HepG2 (cell line): ENCODE data around the gene PARVB. TPM values are rescaled to one million over a fixed set of nuclear protein-coding genes. Genes with fewer than 3 reads are reported as not detected.

Source experiments
- ATAC-seq: fragments of 200-7000 bp; cut with Tn5 transposase; 3 replicates; pipeline ENCODE4 v1.9.1; 2020; ENCODE audit warnings: mild to moderate bottlenecking, moderate library complexity
- BruUV-seq: library from RNA; stranded (reverse); fragments of 400-500 nt; replicated peaks from 2 replicates; lab custom pipeline; 2021; lab: Mats Ljungman, UMichigan
- CTCF ChIA-PET: fragments of 300-600 bp; formaldehyde crosslinking; extraction: SDS; loops from one replicate; lab custom pipeline; 2021; ENCODE audit warnings: low total read pairs, inconsistent platforms, low intra/inter-chr PET ratio; lab: Yijun Ruan, JAX
- POLR2A ChIA-PET: fragments of 350-600 bp; sonication (Branson Sonifier 250); formaldehyde crosslinking; loops from one replicate; lab custom pipeline; 2020; ENCODE audit warnings: antibody characterized with exemption, inconsistent platforms; lab: Yijun Ruan, JAX
- DNase-seq: peaks from one replicate; pipeline ENCODE4 v3.0.0-alpha.2; 2015; ENCODE audit warnings: low spot score
- FAIRE-seq: peaks from 3 replicates; lab custom pipeline; 2011; peaks lifted over from hg19 to GRCh38; lab: Jason Lieb, UNC
- H2AFZ ChIP-seq: one replicate; pipeline ENCODE4 v1.6.1; 2011; ENCODE audit warnings: low read length, inconsistent platforms
- H3K27ac ChIP-seq: fragments of 300-600 bp; 3 replicates; pipeline ENCODE4 v1.8.0; 2011; ENCODE audit warnings: mixed run types, mild to moderate bottlenecking, mixed read lengths, low read length, inconsistent platforms; ENCODE audit not compliant: insufficient read depth; ENCODE audit errors: extremely low read length
- H3K27me3 ChIP-seq, 2 experiments: fragments of 200-600 bp in 1 of 2; 2 replicates in 1 of 2; 3 replicates in 1 of 2; pipeline versions ENCODE4 v1.6.0 to v1.8.0; 2011; ENCODE audit warnings: low read length in 2 of 2, mild to moderate bottlenecking in 2 of 2, moderate library complexity in 2 of 2, inconsistent platforms in 1 of 2; ENCODE audit not compliant: insufficient read depth in 2 of 2, control insufficient read depth in 1 of 2
- H3K36me3 ChIP-seq, 2 experiments: fragments of 200-600 bp in 1 of 2; replicated peaks in 1 of 2; 2 replicates in 1 of 2; 3 replicates in 1 of 2; pipeline versions ENCODE4 v1.5.1 to v1.8.0; 2011; ENCODE audit warnings: low read length in 2 of 2, inconsistent platforms in 1 of 2; ENCODE audit not compliant: insufficient read depth in 2 of 2, control insufficient read depth in 1 of 2
- H3K4me1 ChIP-seq: 2 replicates; pipeline ENCODE4 v1.5.1; 2012; ENCODE audit warnings: low read length, inconsistent platforms; ENCODE audit not compliant: insufficient read depth
- H3K4me2 ChIP-seq: 2 replicates; pipeline ENCODE4 v1.6.0; 2011; ENCODE audit warnings: low read depth, low read length, inconsistent platforms
- H3K4me3 ChIP-seq, 3 experiments: fragments of 200-600 bp in 1 of 3; sonication (generic), shearing (Covaris generic) in 1 of 3; replicated peaks in 1 of 3; 2 replicates each; pipeline ENCODE4 v1.5.1; 2011 to 2016; ENCODE audit warnings: low read length in 3 of 3, inconsistent platforms in 2 of 3, low read depth in 2 of 3, mild to moderate bottlenecking in 2 of 3, control low read depth in 1 of 3, mixed read lengths in 1 of 3; ENCODE audit not compliant: insufficient read depth in 1 of 3
- H3K79me2 ChIP-seq: one replicate; pipeline ENCODE4 v1.6.1; 2011; ENCODE audit warnings: low read length, inconsistent platforms; ENCODE audit not compliant: insufficient read depth
- H3K9ac ChIP-seq: 2 replicates; pipeline ENCODE4 v1.6.0; 2011; ENCODE audit warnings: mild to moderate bottlenecking, low read depth, low read length, inconsistent platforms; ENCODE audit not compliant: insufficient read depth
- H3K9me3 ChIP-seq: 2 replicates; pipeline ENCODE4 v1.5.1; 2012; ENCODE audit warnings: mild to moderate bottlenecking, low read length
- H4K20me1 ChIP-seq: 2 replicates; pipeline ENCODE4 v1.6.0; 2011; ENCODE audit warnings: inconsistent platforms, mild to moderate bottlenecking, low read length, moderate library complexity; ENCODE audit not compliant: insufficient read depth
- AKAP8 ChIP-seq: sonication (generic); formaldehyde crosslinking; IDR thresholded peaks from 2 replicates; pipeline ENCODE4 v1.5.1; 2020; ENCODE audit warnings: mild to moderate bottlenecking, missing genetic modification reagents
- ARID2 ChIP-seq: sonication (generic); formaldehyde crosslinking; IDR thresholded peaks from 2 replicates; pipeline ENCODE4 v1.8.1; 2022; ENCODE audit warnings: mild to moderate bottlenecking, missing genetic modification reagents, borderline replicate concordance
- BCL6 ChIP-seq: IDR thresholded peaks from 2 replicates; pipeline ENCODE4 v1.6.1; 2016; ENCODE audit warnings: missing genetic modification reagents, missing compliant biosample characterization
- BRF2 ChIP-seq: sonication (generic); formaldehyde crosslinking; IDR thresholded peaks from 2 replicates; pipeline ENCODE4 v1.8.1; 2022; ENCODE audit warnings: mild to moderate bottlenecking, missing genetic modification reagents
- FIP1L1 ChIP-seq: fragments of 200-400 bp; formaldehyde crosslinking; IDR thresholded peaks from 2 replicates; pipeline ENCODE4 v1.6.1; 2018; ENCODE audit warnings: low read depth, mild to moderate bottlenecking, low read length, moderate library complexity, borderline replicate concordance; ENCODE audit not compliant: insufficient read depth
- GATAD1 ChIP-seq: IDR thresholded peaks from 2 replicates; pipeline ENCODE4 v1.6.1; 2016; ENCODE audit warnings: missing genetic modification reagents, missing compliant biosample characterization
- GMEB2 ChIP-seq: IDR thresholded peaks from 2 replicates; pipeline ENCODE4 v1.6.1; 2016; ENCODE audit warnings: missing biosample characterization, missing genetic modification reagents, low read depth
- ISX ChIP-seq: sonication (generic); formaldehyde crosslinking; conservative IDR thresholded peaks from 2 replicates; pipeline ENCODE4 v1.5.0; 2020; ENCODE audit warnings: missing genetic modification reagents
- NFE2L2 ChIP-seq: fragments of 150-350 bp; IDR thresholded peaks from 2 replicates; pipeline ENCODE4 v1.6.1; 2014; ENCODE audit warnings: low read length
- NR0B2 ChIP-seq: sonication (generic); formaldehyde crosslinking; IDR thresholded peaks from 2 replicates; pipeline ENCODE4 v1.4.0; 2020; ENCODE audit warnings: mild to moderate bottlenecking, missing genetic modification reagents
- PITX1 ChIP-seq: sonication (generic); formaldehyde crosslinking; IDR thresholded peaks from 2 replicates; pipeline ENCODE4 v1.5.1; 2020; ENCODE audit warnings: mild to moderate bottlenecking, missing genetic modification reagents
- PRMT3 ChIP-seq: sonication (generic); formaldehyde crosslinking; IDR thresholded peaks from 2 replicates; pipeline ENCODE4 v1.8.1; 2022; ENCODE audit warnings: low read depth, mild to moderate bottlenecking, moderate library complexity, missing genetic modification reagents, borderline replicate concordance
- RBFOX2 ChIP-seq: fragments of 200-400 bp; formaldehyde crosslinking; IDR thresholded peaks from 2 replicates; pipeline ENCODE4 v1.6.1; 2017; ENCODE audit warnings: low read depth, mild to moderate bottlenecking, low read length
- RFX5 ChIP-seq: IDR thresholded peaks from 2 replicates; pipeline ENCODE4 v1.6.1; 2011; ENCODE audit warnings: low read depth, low read length, improper control_type of control experiment
- TBL1XR1 ChIP-seq: fragments of 150-350 bp; IDR thresholded peaks from 2 replicates; pipeline ENCODE4 v1.6.1; 2014; ENCODE audit warnings: borderline replicate concordance, low read length; ENCODE audit not compliant: partially characterized antibody
- ZFP36 ChIP-seq: fragments of 150-350 bp; IDR thresholded peaks from 2 replicates; pipeline ENCODE4 v1.6.1; 2018; ENCODE audit warnings: borderline replicate concordance, low read length, low read depth; ENCODE audit not compliant: partially characterized antibody
- ZNF24 ChIP-seq: fragments of 450-650 bp; IDR thresholded peaks from 2 replicates; pipeline ENCODE4 v1.6.1; 2017; ENCODE audit warnings: antibody characterized with exemption, mild to moderate bottlenecking
- ZNF329 ChIP-seq: sonication (generic); formaldehyde crosslinking; IDR thresholded peaks from 2 replicates; pipeline ENCODE4 v1.9.0; 2021; ENCODE audit warnings: low read depth, mild to moderate bottlenecking, missing genetic modification reagents
- ZNF441 ChIP-seq: sonication (generic); formaldehyde crosslinking; IDR thresholded peaks from 2 replicates; pipeline ENCODE4 v1.7.0; 2021; ENCODE audit warnings: missing genetic modification reagents, borderline replicate concordance
- ZNF563 ChIP-seq: sonication (generic); formaldehyde crosslinking; IDR thresholded peaks from 2 replicates; pipeline ENCODE4 v1.8.0; 2022; ENCODE audit warnings: mild to moderate bottlenecking, moderate library complexity, missing genetic modification reagents
- ZNF580 ChIP-seq: IDR thresholded peaks from 2 replicates; pipeline ENCODE4 v1.6.1; 2016; ENCODE audit warnings: low read depth, borderline replicate concordance
- WGBS: methylation state at CpG from one replicate; pipeline ENCODE4 v1.1.6; 2017; ENCODE audit warnings: low lambda C conversion rate; 5-methylcytosine and 5-hydroxymethylcytosine counted together
- in situ Hi-C: cut with HindIII; loops from 2 replicates; pipeline ENCODE4 v1.10.0; 2017; ENCODE audit warnings: low pct_unique_long_range_greater_than_20kb; ENCODE audit not compliant: extremely low pct_ligation_motif_present
- intact Hi-C: fragments of 100-400 bp; cut with micrococcal nuclease; formaldehyde crosslinking; loops from one replicate; pipeline ENCODE4 v1.10.0; 2022; ENCODE audit not compliant: unreplicated experiment
- polyA plus RNA-seq, 8 experiments: library from polyadenylated mRNA; depleted of rRNA in 3 of 8; stranded (reverse) in 7 of 8; unstranded in 1 of 8; fragments of >200 nt; fragmentation: Illumina TruSeq in 4 of 8; extraction: Trizol in 4 of 8; gene quantifications; 2 replicates each; pipeline versions ENCODE4 v1.2.1 to v1.2.3, GENCODE V29; 2011 to 2016; ENCODE audit warnings: low read depth in 4 of 8, missing spikeins in 1 of 8, mixed read lengths in 1 of 8; ENCODE audit not compliant: insufficient read depth in 1 of 8
- total RNA-seq, 5 experiments: library from RNA; depleted of rRNA; stranded (reverse); fragments of >200 nt; fragmentation: Illumina TruSeq; extraction: Trizol; gene quantifications; 2 replicates each; pipeline ENCODE4 v1.2.3, GENCODE V29; 2016; ENCODE audit warnings: low read depth in 1 of 5

PARVB gene
- total and polyA plus RNA-seq, 2 of the 13 experiments (the other 11 are each of a cell fraction or from before 2014, with no cell fraction given): 0.11 to 0.15 TPM

- TF ChIP-seq ARID2 (CRISPR knock-in tag): no peak
- no peak for TF ChIP-seq BRF2 (CRISPR knock-in tag)
- TF ChIP-seq ZNF24: no peak
- TF ChIP-seq NFE2L2: no peak
- no peak for TF ChIP-seq ZNF563
- TF ChIP-seq AKAP8 (CRISPR knock-in tag): no peak
- TF ChIP-seq ZNF329: no peak
- no peak for TF ChIP-seq FIP1L1
Measured at GRCh38 chr22:44024288-44024921, at the start of gene PARVB (continued).

GRCh38 chr22:43975041-43975440 lies 49.1 kb upstream of the PARVB start:
- intact Hi-C loops: no loop called here
- FAIRE-seq: no peak
- Histone ChIP-seq H3K27me3 (no peaks in the 10 kb centered on the region), H3K79me2 (no peaks in the 10 kb centered on the region), H3K27ac (no peak overlapping the region), H4K20me1 (no peaks in the 10 kb centered on the region), H2AFZ (no peak overlapping the region), H3K4me1 (no peaks in the 10 kb centered on the region), H3K4me3 (no peak overlapping the region), H3K36me3 (peaks cover 27 to 79% of the 10 kb centered on the region in 2 experiments), H3K4me2 (no peak overlapping the region), H3K9ac (no peak overlapping the region), H3K9me3 (no peaks in the 10 kb centered on the region)
- no peak for DNase-seq
- POLR2A ChIA-PET: no interaction called here
- 96% methylated on average over 4 of the region's 4 CpGs for WGBS
- CTCF ChIA-PET: no interaction called here
- no TSS peak for BruUV-seq
- in situ Hi-C loops: no loop called here
- no peak for ATAC-seq
- no peak for TF ChIP-seq RBFOX2
- no peak for TF ChIP-seq PRMT3 (CRISPR knock-in tag)
- no peak for TF ChIP-seq GATAD1
- TF ChIP-seq RFX5: no peak
- TF ChIP-seq ZNF441 (CRISPR knock-in tag): no peak
- no peak for TF ChIP-seq NR0B2 (CRISPR knock-in tag)
- no peak for TF ChIP-seq ZNF580
- TF ChIP-seq TBL1XR1: no peak
- no peak for TF ChIP-seq BCL6
- TF ChIP-seq PITX1: no peak
- TF ChIP-seq GMEB2 (CRISPR knock-in tag): no peak
- TF ChIP-seq ISX (CRISPR knock-in tag): no peak
- no peak for TF ChIP-seq ZFP36
